HepG2 (cell line): ENCODE data around the gene CAPZA1. TPM values are rescaled to one million over a fixed set of nuclear protein-coding genes. Genes with fewer than 3 reads are reported as not detected.

Experiments
- CSRNP2 ChIP-seq: sonication (generic); formaldehyde crosslinking; conservative IDR thresholded peaks from 2 replicates; pipeline ENCODE4 v1.8.0; 2022; ENCODE audit warnings: low read depth, missing genetic modification reagents
- GLMP ChIP-seq: sonication (generic); formaldehyde crosslinking; IDR thresholded peaks from 2 replicates; pipeline ENCODE4 v1.9.0; 2021; ENCODE audit warnings: missing genetic modification reagents, mild to moderate bottlenecking, borderline replicate concordance
- KDM2A ChIP-seq: sonication (generic); formaldehyde crosslinking; IDR thresholded peaks from 2 replicates; pipeline ENCODE4 v1.4.0; 2020; ENCODE audit warnings: low read depth, missing genetic modification reagents, borderline replicate concordance
- NRL ChIP-seq: sonication (generic); formaldehyde crosslinking; IDR thresholded peaks from 2 replicates; pipeline ENCODE4 v1.5.0; 2020; ENCODE audit warnings: missing genetic modification reagents, mild to moderate bottlenecking, moderate library complexity, borderline replicate concordance
- POLR2A ChIP-seq, 2 experiments: IDR thresholded peaks; 2 replicates each; pipeline ENCODE4 v1.6.1; 2011; ENCODE audit warnings: low read depth in 2 of 2, low read length in 2 of 2, mild to moderate bottlenecking in 1 of 2, moderate library complexity in 1 of 2; ENCODE audit not compliant: insufficient read depth in 1 of 2
- PTBP1 ChIP-seq: fragments of 200-400 bp; formaldehyde crosslinking; IDR thresholded peaks from 2 replicates; pipeline ENCODE4 v1.6.1; 2018; ENCODE audit warnings: low read length, low read depth; ENCODE audit not compliant: poor library complexity, severe bottlenecking
- ZBTB42 ChIP-seq: sonication (generic); formaldehyde crosslinking; IDR thresholded peaks from 2 replicates; pipeline ENCODE4 v1.5.0; 2020; ENCODE audit warnings: mild to moderate bottlenecking, missing genetic modification reagents
- ZNF251 ChIP-seq: sonication (generic); formaldehyde crosslinking; IDR thresholded peaks from 2 replicates; pipeline ENCODE4 v1.9.0; 2021; ENCODE audit warnings: mild to moderate bottlenecking, missing genetic modification reagents
- ZZZ3 ChIP-seq: sonication (generic); formaldehyde crosslinking; IDR thresholded peaks from 2 replicates; pipeline ENCODE4 v1.4.0; 2020; ENCODE audit warnings: missing genetic modification reagents, mild to moderate bottlenecking, borderline replicate concordance
- polyA plus RNA-seq, 8 experiments: library from polyadenylated mRNA; depleted of rRNA in 3 of 8; stranded (reverse) in 7 of 8; unstranded in 1 of 8; fragments of >200 nt; fragmentation: Illumina TruSeq in 4 of 8; extraction: Trizol in 4 of 8; gene quantifications; 2 replicates each; pipeline versions ENCODE4 v1.2.1 to v1.2.3, GENCODE V29; 2011 to 2016; ENCODE audit warnings: low read depth in 4 of 8, missing spikeins in 1 of 8, mixed read lengths in 1 of 8; ENCODE audit not compliant: insufficient read depth in 1 of 8
- total RNA-seq, 5 experiments: library from RNA; depleted of rRNA; stranded (reverse); fragments of >200 nt; fragmentation: Illumina TruSeq; extraction: Trizol; gene quantifications; 2 replicates each; pipeline ENCODE4 v1.2.3, GENCODE V29; 2016; ENCODE audit warnings: low read depth in 1 of 5
- TF ChIP-seq, protein P1 (sequence below): sonication (generic); formaldehyde crosslinking; conservative IDR thresholded peaks from 2 replicates; pipeline ENCODE4 v1.4.0; 2020; ENCODE audit warnings: mild to moderate bottlenecking, missing genetic modification reagents, moderate library complexity
- TF ChIP-seq, protein P2 (sequence below): sonication (generic); formaldehyde crosslinking; IDR thresholded peaks from 2 replicates; pipeline ENCODE4 v1.5.0; 2020; ENCODE audit warnings: missing genetic modification reagents, mild to moderate bottlenecking, borderline replicate concordance
- TF ChIP-seq, protein P3 (sequence below): sonication (generic); formaldehyde crosslinking; IDR thresholded peaks from 2 replicates; pipeline ENCODE4 v1.4.0; 2020; ENCODE audit warnings: mild to moderate bottlenecking, missing genetic modification reagents
- TF ChIP-seq, protein P4 (sequence below): sonication (generic); formaldehyde crosslinking; IDR thresholded peaks from 2 replicates; pipeline ENCODE4 v1.5.1; 2020; ENCODE audit warnings: missing genetic modification reagents, mild to moderate bottlenecking, borderline replicate concordance

CAPZA1 gene
- total and polyA plus RNA-seq, 2 of the 13 experiments (the other 11 are each of a cell fraction or from before 2014, with no cell fraction given) = 67.0 to 117 TPM

DNA sequence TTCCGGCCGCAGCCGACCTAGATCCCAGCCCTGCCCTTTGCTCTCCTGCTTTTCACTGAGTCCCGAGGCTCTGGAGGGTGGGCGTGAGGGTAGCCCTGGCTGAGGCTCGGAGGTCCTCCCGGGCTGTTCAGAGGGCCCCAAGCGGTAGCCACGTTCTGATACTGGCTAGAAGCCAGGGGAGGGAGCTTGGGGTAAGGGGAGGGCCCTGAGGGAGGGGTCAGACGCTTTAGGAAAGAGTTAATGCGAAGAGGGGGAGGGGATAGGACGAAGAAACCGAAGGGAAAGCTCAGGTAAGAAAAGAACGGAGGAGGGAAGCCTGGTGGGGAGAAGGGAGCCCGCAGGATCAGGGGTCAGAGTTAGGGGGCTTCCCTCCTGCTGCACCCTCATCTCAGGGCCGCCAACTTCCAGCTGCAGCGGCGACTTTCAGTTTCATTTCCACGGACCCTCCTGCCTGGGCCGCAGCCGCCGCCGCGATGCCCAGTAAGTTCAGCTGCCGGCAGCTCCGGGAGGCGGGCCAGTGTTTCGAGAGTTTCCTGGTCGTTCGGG lies 54.9 kb downstream of the CAPZA1 start, which contains the start of gene MOV10 (continued):
- TF ChIP-seq KDM2A (CRISPR knock-in tag) (peak; percentile 98), NRL (CRISPR knock-in tag) (peak; percentile 72; the same call in 1 of the 2 replicates), ZZZ3 (CRISPR knock-in tag) (peak; percentile 17; the same call in 1 of the 2 replicates), ZNF251 (CRISPR knock-in tag) (no peak), GLMP (CRISPR knock-in tag) (no peak), ZBTB42 (CRISPR knock-in tag) (0 out of 2 replicates have a peak, but pooled peaks have one; percentile 27), PTBP1 (peak; percentile 40), CSRNP2 (no peak), POLR2A (IDR thresholded peaks at IDR 0.05; ENCODE audit: insufficient read depth in 1 of 2, low read depth in 2 of 2, low read length in 2 of 2) (peak in 1 of 2 experiments; percentile 75; a peak in 3 of 4 replicates)
- TF ChIP-seq, protein P1, sequence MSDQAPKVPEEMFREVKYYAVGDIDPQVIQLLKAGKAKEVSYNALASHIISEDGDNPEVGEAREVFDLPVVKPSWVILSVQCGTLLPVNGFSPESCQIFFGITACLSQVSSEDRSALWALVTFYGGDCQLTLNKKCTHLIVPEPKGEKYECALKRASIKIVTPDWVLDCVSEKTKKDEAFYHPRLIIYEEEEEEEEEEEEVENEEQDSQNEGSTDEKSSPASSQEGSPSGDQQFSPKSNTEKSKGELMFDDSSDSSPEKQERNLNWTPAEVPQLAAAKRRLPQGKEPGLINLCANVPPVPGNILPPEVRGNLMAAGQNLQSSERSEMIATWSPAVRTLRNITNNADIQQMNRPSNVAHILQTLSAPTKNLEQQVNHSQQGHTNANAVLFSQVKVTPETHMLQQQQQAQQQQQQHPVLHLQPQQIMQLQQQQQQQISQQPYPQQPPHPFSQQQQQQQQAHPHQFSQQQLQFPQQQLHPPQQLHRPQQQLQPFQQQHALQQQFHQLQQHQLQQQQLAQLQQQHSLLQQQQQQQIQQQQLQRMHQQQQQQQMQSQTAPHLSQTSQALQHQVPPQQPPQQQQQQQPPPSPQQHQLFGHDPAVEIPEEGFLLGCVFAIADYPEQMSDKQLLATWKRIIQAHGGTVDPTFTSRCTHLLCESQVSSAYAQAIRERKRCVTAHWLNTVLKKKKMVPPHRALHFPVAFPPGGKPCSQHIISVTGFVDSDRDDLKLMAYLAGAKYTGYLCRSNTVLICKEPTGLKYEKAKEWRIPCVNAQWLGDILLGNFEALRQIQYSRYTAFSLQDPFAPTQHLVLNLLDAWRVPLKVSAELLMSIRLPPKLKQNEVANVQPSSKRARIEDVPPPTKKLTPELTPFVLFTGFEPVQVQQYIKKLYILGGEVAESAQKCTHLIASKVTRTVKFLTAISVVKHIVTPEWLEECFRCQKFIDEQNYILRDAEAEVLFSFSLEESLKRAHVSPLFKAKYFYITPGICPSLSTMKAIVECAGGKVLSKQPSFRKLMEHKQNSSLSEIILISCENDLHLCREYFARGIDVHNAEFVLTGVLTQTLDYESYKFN (CRISPR knock-in tag) = peak; percentile 32; the same call in 1 of the 2 replicates
- TF ChIP-seq, protein P2, sequence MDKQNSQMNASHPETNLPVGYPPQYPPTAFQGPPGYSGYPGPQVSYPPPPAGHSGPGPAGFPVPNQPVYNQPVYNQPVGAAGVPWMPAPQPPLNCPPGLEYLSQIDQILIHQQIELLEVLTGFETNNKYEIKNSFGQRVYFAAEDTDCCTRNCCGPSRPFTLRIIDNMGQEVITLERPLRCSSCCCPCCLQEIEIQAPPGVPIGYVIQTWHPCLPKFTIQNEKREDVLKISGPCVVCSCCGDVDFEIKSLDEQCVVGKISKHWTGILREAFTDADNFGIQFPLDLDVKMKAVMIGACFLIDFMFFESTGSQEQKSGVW (CRISPR knock-in tag) = 0 out of 2 replicates have a peak, but pooled peaks have one; percentile 20
- TF ChIP-seq, protein P3, sequence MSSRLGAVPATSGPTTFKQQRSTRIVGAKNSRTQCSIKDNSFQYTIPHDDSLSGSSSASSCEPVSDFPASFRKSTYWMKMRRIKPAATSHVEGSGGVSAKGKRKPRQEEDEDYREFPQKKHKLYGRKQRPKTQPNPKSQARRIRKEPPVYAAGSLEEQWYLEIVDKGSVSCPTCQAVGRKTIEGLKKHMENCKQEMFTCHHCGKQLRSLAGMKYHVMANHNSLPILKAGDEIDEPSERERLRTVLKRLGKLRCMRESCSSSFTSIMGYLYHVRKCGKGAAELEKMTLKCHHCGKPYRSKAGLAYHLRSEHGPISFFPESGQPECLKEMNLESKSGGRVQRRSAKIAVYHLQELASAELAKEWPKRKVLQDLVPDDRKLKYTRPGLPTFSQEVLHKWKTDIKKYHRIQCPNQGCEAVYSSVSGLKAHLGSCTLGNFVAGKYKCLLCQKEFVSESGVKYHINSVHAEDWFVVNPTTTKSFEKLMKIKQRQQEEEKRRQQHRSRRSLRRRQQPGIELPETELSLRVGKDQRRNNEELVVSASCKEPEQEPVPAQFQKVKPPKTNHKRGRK (CRISPR knock-in tag) = no peak
- TF ChIP-seq, protein P4, sequence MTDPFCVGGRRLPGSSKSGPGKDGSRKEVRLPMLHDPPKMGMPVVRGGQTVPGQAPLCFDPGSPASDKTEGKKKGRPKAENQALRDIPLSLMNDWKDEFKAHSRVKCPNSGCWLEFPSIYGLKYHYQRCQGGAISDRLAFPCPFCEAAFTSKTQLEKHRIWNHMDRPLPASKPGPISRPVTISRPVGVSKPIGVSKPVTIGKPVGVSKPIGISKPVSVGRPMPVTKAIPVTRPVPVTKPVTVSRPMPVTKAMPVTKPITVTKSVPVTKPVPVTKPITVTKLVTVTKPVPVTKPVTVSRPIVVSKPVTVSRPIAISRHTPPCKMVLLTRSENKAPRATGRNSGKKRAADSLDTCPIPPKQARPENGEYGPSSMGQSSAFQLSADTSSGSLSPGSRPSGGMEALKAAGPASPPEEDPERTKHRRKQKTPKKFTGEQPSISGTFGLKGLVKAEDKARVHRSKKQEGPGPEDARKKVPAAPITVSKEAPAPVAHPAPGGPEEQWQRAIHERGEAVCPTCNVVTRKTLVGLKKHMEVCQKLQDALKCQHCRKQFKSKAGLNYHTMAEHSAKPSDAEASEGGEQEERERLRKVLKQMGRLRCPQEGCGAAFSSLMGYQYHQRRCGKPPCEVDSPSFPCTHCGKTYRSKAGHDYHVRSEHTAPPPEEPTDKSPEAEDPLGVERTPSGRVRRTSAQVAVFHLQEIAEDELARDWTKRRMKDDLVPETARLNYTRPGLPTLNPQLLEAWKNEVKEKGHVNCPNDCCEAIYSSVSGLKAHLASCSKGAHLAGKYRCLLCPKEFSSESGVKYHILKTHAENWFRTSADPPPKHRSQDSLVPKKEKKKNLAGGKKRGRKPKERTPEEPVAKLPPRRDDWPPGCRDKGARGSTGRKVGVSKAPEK (CRISPR knock-in tag) = peak; percentile 20; the same call in 1 of the 2 replicates
